H1 (cell line): Measurements from ENCODE around the gene VIPR1.

Source experiments
- POLR2A ChIP-seq, 2 experiments: IDR thresholded peaks; 1 replicate in 1 of 2; 2 replicates in 1 of 2; pipeline ENCODE4 v1.6.1; 2011; ENCODE audit warnings: low read depth in 2 of 2, low read length in 2 of 2, mild to moderate bottlenecking in 2 of 2; ENCODE audit errors: control extremely low read depth in 1 of 2
- YY1 ChIP-seq: IDR thresholded peaks from 2 replicates; pipeline ENCODE4 v1.6.1; 2011; ENCODE audit warnings: low read depth, mild to moderate bottlenecking, low read length

DNA sequence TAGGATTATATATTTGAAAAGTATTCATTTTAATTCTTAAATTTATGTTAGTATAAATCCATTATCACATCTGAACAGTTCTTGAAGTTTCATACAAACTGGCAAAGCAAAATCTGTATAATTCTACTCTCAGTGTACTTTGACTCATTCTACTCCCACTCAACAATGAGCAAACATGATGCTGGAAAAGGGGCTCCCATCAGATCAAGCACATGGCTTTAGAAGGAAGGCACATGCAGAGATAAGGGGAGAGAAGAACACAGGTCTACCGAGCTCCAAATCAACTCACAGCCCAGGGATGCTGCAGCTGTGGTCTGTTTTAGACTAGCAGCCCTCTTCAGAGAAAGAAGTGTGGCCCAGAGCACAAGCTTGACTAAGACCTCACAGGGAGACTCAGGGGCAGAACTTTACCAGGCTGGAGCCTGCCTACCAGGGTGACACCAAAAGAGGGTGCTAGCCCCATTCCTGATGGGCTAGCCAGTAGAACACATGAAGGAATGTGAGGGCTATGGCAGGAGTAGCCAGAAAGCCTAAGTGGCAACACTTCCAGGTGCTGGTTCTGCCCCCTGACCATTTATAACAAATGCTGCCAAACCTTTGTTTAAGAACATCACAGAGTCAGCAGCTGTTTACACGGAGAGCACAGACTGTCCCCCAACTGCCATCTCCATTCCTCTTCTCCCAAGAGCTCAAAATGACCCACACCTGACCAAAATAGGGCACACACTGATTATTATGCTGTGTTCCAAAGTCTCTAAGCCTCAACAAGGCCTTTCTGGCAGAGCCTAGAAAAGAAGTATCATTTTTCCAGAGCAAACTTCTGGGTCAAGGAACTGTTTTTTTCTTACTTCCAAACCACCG, 59.8 kb downstream of the VIPR1 start:
- TF ChIP-seq POLR2A (IDR thresholded peaks at IDR 0.05; ENCODE audit: control extremely low read depth in 1 of 2, low read depth in 2 of 2, low read length in 2 of 2): no peak
- no peak for TF ChIP-seq YY1
